WTC11 (cell line): ENCODE results near the gene NDUFS7. TPM values are rescaled to one million over a fixed set of nuclear protein-coding genes. Genes with fewer than 3 reads are reported as not detected.
A peak's percentile ranks its signal among the peaks of the same experiment; 100 is the strongest.
"Not testable (repeated sequence)": the region's sequence is repeated elsewhere in the genome, so short reads cannot be mapped to it uniquely, and the experiment has no call there.

Experiments
- ATAC-seq: fragments of 200-7000 bp; cut with Tn5 transposase; 2 replicates; pipeline ENCODE4 v1.10.0; 2021; ENCODE audit warnings: mild to moderate bottlenecking, moderate library complexity
- CTCF ChIA-PET: fragments of 300-600 bp; sonication (Branson Sonifier 250); formaldehyde crosslinking; loops from one replicate; lab custom pipeline; 2021; ENCODE audit warnings: antibody characterized with exemption; lab: Charles Lee
- POLR2A ChIA-PET: fragments of 350-600 bp; sonication (Branson Sonifier 250); formaldehyde crosslinking; loops from one replicate; lab custom pipeline; 2021; ENCODE audit warnings: antibody characterized with exemption; lab: Charles Lee
- DNase-seq: peaks from one replicate; pipeline ENCODE4 v3.0.0; 2021; ENCODE audit warnings: low spot score
- H3K27ac Mint-ChIP-seq: 2 replicates; pipeline ENCODE4 v1.8.0; 2021; ENCODE audit warnings: mixed read lengths
- H3K27me3 Mint-ChIP-seq: 2 replicates; pipeline ENCODE4 v1.8.0; 2021; ENCODE audit warnings: low read depth, mild to moderate bottlenecking, moderate library complexity, mixed read lengths
- H3K36me3 Mint-ChIP-seq: 2 replicates; pipeline ENCODE4 v1.8.0; 2021; ENCODE audit warnings: mixed read lengths
- H3K4me1 Mint-ChIP-seq: 2 replicates; pipeline ENCODE4 v1.8.0; 2022; ENCODE audit warnings: mixed read lengths
- H3K4me3 Mint-ChIP-seq: 2 replicates; pipeline ENCODE4 v1.8.0; 2021; ENCODE audit warnings: mild to moderate bottlenecking, moderate library complexity, mixed read lengths
- H3K9me3 Mint-ChIP-seq: 2 replicates; pipeline ENCODE4 v1.8.0; 2021; ENCODE audit warnings: mixed read lengths
- ATF1 ChIP-seq: sonication (generic); formaldehyde crosslinking; IDR thresholded peaks from 2 replicates; pipeline ENCODE4 v1.8.1; 2023; ENCODE audit warnings: mild to moderate bottlenecking, moderate library complexity, missing genetic modification reagents
- FOXJ3 ChIP-seq: sonication (generic); formaldehyde crosslinking; IDR thresholded peaks from 2 replicates; pipeline ENCODE4 v1.9.0; 2021; ENCODE audit warnings: missing genetic modification reagents, mild to moderate bottlenecking, borderline replicate concordance
- NR2C2 ChIP-seq: sonication (generic); formaldehyde crosslinking; IDR thresholded peaks from 2 replicates; pipeline ENCODE4 v1.8.0; 2022; ENCODE audit warnings: mild to moderate bottlenecking, missing genetic modification reagents
- USF1 ChIP-seq: sonication (generic); formaldehyde crosslinking; IDR thresholded peaks from 2 replicates; pipeline ENCODE4 v1.8.0; 2022; ENCODE audit warnings: mild to moderate bottlenecking, missing genetic modification reagents
- USF2 ChIP-seq: sonication (generic); formaldehyde crosslinking; IDR thresholded peaks from 2 replicates; pipeline ENCODE4 v1.8.1; 2023; ENCODE audit warnings: mild to moderate bottlenecking, missing genetic modification reagents, moderate library complexity
- ZBTB21 ChIP-seq: sonication (generic); formaldehyde crosslinking; IDR thresholded peaks from 2 replicates; pipeline ENCODE4 v1.8.1; 2023; ENCODE audit warnings: mild to moderate bottlenecking, missing genetic modification reagents, borderline replicate concordance
- ZBTB43 ChIP-seq: sonication (generic); formaldehyde crosslinking; IDR thresholded peaks from 2 replicates; pipeline ENCODE4 v1.8.1; 2023; ENCODE audit warnings: mild to moderate bottlenecking, missing genetic modification reagents
- ZNF138 ChIP-seq: sonication (generic); formaldehyde crosslinking; conservative IDR thresholded peaks from 2 replicates; pipeline ENCODE4 v1.8.1; 2022; ENCODE audit warnings: mild to moderate bottlenecking, moderate library complexity, missing genetic modification reagents
- ZNF263 ChIP-seq: sonication (generic); formaldehyde crosslinking; IDR thresholded peaks from 2 replicates; pipeline ENCODE4 v1.8.1; 2022; ENCODE audit warnings: low read depth, mild to moderate bottlenecking, moderate library complexity, missing genetic modification reagents
- ZNF317 ChIP-seq: sonication (generic); formaldehyde crosslinking; IDR thresholded peaks from 2 replicates; pipeline ENCODE4 v1.8.1; 2023; ENCODE audit warnings: low read depth, mild to moderate bottlenecking, moderate library complexity, missing genetic modification reagents, borderline replicate concordance
- ZNF416 ChIP-seq: fragments of 250-450 bp; sonication (Bioruptor Pico); IDR thresholded peaks from 2 replicates; pipeline ENCODE4 v1.9.0; 2021; ENCODE audit warnings: mild to moderate bottlenecking, inconsistent platforms
- ZNF512 ChIP-seq: sonication (generic); formaldehyde crosslinking; IDR thresholded peaks from 2 replicates; pipeline ENCODE4 v1.8.1; 2022; ENCODE audit warnings: missing genetic modification reagents, borderline replicate concordance
- total RNA-seq: library from RNA; stranded (reverse); gene quantifications from 3 replicates; pipeline ENCODE4 v1.2.3, GENCODE V29; 2021
- TF ChIP-seq, protein P1 (sequence below): sonication (generic); formaldehyde crosslinking; IDR thresholded peaks from 2 replicates; pipeline ENCODE4 v1.8.0; 2022; ENCODE audit warnings: missing genetic modification reagents
- TF ChIP-seq, protein P2 (sequence below): sonication (generic); formaldehyde crosslinking; IDR thresholded peaks from 2 replicates; pipeline ENCODE4 v1.8.0; 2022; ENCODE audit warnings: mild to moderate bottlenecking, missing genetic modification reagents
- TF ChIP-seq, protein P3 (sequence below): fragments of 250-450 bp; sonication (Bioruptor Pico); IDR thresholded peaks from 2 replicates; pipeline ENCODE4 v1.9.0; 2021; ENCODE audit warnings: mild to moderate bottlenecking

The NDUFS7 gene
- total RNA-seq, 1 experiment from 2014 or later, result 136 TPM

DNA sequence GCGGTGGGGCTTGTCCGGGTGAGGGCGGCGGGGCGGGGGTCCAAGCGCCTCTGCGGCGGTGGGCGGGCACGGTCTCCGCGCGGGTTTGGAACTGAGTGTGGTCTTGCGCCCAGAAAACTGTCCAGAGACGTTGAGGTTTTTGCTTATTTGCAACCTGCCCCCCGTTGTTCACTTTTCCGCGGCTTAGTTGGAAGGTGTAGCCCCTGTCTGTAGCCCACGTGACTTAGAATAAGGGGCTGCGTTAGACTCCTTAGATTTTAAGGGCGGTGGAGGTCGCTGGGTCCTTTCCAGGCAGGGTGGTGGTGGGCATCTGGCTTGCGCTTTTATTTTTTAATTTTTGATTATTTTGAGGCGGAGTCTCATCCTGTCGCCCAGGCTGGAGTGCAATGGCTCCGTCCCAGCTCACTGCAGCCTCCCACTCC is 55.2 kb downstream of the NDUFS7 start:
- H3K27me3 Mint-ChIP-seq, result no peaks in the 10 kb centered on the region
- H3K36me3 Mint-ChIP-seq, result peaks cover 44% of the 10 kb centered on the region
- POLR2A ChIA-PET, result no interaction called here
- TF ChIP-seq USF2 (CRISPR knock-in tag) (peak; percentile 62), ZBTB21 (CRISPR knock-in tag) (no peak), USF1 (peak; percentile 58; the same call in 1 of the 2 replicates)
- TF ChIP-seq, all 79 proteins: peak for 2
- peak overlapping the region; percentile 97 for H3K4me3 Mint-ChIP-seq
- H3K9me3 Mint-ChIP-seq, result no peaks in the 10 kb centered on the region
- ATAC-seq, result no peak
- CTCF ChIA-PET, result no interaction called here
- H3K4me1 Mint-ChIP-seq, result peaks cover 21% of the 10 kb centered on the region
- DNase-seq, result no peak
- H3K27ac Mint-ChIP-seq, result no peak overlapping the region

GRCh38 chr19:1439525-1440417 is 56.1 kb downstream of the NDUFS7 start:
- ATAC-seq, H3K9me3 Mint-ChIP-seq, H3K27me3 Mint-ChIP-seq, DNase-seq: not testable (repeated sequence)
- H3K27ac Mint-ChIP-seq, result peak overlapping the region; percentile 93
- H3K36me3 Mint-ChIP-seq, result peaks cover 44% of the 10 kb centered on the region
- POLR2A ChIA-PET, result interaction anchor here (1.2 kb wide), 1 partner anchor 173 kb away, joined by 4 read pairs; no protein-coding TSS in a partner anchor
- CTCF ChIA-PET, result interaction anchor here (0.9 kb wide), 1 partner anchor 106 kb away, joined by 3 read pairs; no protein-coding TSS in a partner anchor
- H3K4me3 Mint-ChIP-seq, result peak overlapping the region; percentile 97
- H3K4me1 Mint-ChIP-seq, result peaks cover 24% of the 10 kb centered on the region

DNA sequence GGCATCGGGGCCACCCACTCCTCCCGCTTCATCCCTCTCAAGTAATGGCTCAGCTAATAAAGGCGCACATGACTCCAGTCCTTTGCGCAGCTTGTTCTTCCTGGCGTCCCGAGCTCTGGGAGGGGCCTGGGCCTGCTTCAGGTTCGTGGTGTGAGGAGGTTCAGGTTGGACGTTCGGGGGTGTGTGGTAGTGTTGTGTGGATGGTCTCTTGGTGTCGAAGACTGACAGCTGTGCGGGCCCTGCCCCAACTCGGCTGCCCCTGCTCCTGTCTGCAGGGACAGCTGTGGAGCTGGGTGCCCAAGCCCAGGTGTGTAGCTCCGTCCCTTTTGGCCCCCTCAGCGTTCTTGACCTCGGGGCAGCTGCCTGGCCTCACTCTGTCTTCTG is 56.7 kb downstream of the NDUFS7 start:
- DNase-seq (no peak), ATAC-seq (no peak)
- peak overlapping the region; percentile 93 for H3K27ac Mint-ChIP-seq
- POLR2A ChIA-PET, result interaction anchor here (1.2 kb wide), 1 partner anchor 174 kb away, joined by 4 read pairs; no protein-coding TSS in a partner anchor
- H3K4me1 Mint-ChIP-seq, result peaks cover 24% of the 10 kb centered on the region
- no peaks in the 10 kb centered on the region for H3K9me3 Mint-ChIP-seq
- peaks cover 2% of the 10 kb centered on the region; the same call in 1 of the 2 replicates for H3K27me3 Mint-ChIP-seq
- CTCF ChIA-PET, result interaction anchor here (0.9 kb wide), 1 partner anchor 106 kb away, joined by 3 read pairs; no protein-coding TSS in a partner anchor
- peak overlapping the region; percentile 97 for H3K4me3 Mint-ChIP-seq
- H3K36me3 Mint-ChIP-seq, result peaks cover 42% of the 10 kb centered on the region
- no peak for TF ChIP-seq ZNF317 (CRISPR knock-in tag)
- TF ChIP-seq ZNF416 (CRISPR knock-in tag), result no peak
- no peak for TF ChIP-seq NR2C2 (CRISPR knock-in tag)
- TF ChIP-seq ZBTB43 (CRISPR knock-in tag), result no peak
- no peak for TF ChIP-seq FOXJ3 (CRISPR knock-in tag)
- no peak for TF ChIP-seq USF2 (CRISPR knock-in tag)
- TF ChIP-seq, protein P1, sequence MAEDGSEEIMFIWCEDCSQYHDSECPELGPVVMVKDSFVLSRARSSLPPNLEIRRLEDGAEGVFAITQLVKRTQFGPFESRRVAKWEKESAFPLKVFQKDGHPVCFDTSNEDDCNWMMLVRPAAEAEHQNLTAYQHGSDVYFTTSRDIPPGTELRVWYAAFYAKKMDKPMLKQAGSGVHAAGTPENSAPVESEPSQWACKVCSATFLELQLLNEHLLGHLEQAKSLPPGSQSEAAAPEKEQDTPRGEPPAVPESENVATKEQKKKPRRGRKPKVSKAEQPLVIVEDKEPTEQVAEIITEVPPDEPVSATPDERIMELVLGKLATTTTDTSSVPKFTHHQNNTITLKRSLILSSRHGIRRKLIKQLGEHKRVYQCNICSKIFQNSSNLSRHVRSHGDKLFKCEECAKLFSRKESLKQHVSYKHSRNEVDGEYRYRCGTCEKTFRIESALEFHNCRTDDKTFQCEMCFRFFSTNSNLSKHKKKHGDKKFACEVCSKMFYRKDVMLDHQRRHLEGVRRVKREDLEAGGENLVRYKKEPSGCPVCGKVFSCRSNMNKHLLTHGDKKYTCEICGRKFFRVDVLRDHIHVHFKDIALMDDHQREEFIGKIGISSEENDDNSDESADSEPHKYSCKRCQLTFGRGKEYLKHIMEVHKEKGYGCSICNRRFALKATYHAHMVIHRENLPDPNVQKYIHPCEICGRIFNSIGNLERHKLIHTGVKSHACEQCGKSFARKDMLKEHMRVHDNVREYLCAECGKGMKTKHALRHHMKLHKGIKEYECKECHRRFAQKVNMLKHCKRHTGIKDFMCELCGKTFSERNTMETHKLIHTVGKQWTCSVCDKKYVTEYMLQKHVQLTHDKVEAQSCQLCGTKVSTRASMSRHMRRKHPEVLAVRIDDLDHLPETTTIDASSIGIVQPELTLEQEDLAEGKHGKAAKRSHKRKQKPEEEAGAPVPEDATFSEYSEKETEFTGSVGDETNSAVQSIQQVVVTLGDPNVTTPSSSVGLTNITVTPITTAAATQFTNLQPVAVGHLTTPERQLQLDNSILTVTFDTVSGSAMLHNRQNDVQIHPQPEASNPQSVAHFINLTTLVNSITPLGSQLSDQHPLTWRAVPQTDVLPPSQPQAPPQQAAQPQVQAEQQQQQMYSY (CRISPR knock-in tag), result no peak
- no peak for TF ChIP-seq ATF1 (CRISPR knock-in tag)
- no peak for TF ChIP-seq ZNF263
- no peak for TF ChIP-seq ZNF512 (CRISPR knock-in tag)
- no peak for TF ChIP-seq ZNF138 (CRISPR knock-in tag)
- TF ChIP-seq, protein P2, sequence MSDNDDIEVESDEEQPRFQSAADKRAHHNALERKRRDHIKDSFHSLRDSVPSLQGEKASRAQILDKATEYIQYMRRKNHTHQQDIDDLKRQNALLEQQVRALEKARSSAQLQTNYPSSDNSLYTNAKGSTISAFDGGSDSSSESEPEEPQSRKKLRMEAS, result no peak
- TF ChIP-seq, protein P3, sequence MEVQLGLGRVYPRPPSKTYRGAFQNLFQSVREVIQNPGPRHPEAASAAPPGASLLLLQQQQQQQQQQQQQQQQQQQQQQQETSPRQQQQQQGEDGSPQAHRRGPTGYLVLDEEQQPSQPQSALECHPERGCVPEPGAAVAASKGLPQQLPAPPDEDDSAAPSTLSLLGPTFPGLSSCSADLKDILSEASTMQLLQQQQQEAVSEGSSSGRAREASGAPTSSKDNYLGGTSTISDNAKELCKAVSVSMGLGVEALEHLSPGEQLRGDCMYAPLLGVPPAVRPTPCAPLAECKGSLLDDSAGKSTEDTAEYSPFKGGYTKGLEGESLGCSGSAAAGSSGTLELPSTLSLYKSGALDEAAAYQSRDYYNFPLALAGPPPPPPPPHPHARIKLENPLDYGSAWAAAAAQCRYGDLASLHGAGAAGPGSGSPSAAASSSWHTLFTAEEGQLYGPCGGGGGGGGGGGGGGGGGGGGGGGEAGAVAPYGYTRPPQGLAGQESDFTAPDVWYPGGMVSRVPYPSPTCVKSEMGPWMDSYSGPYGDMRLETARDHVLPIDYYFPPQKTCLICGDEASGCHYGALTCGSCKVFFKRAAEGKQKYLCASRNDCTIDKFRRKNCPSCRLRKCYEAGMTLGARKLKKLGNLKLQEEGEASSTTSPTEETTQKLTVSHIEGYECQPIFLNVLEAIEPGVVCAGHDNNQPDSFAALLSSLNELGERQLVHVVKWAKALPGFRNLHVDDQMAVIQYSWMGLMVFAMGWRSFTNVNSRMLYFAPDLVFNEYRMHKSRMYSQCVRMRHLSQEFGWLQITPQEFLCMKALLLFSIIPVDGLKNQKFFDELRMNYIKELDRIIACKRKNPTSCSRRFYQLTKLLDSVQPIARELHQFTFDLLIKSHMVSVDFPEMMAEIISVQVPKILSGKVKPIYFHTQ (CRISPR knock-in tag), result no peak
